Measurements from ENCODE around the gene SLC6A18.

The SLC6A18 gene

GRCh38 chr5:1244255-1244654 lies 19.1 kb downstream of the SLC6A18 start:
- no peaks in the 10 kb centered on the region for H4K20me1 ChIP-seq (ENCODE audit: insufficient read depth, low read length)
- TF ChIP-seq, protein P1, sequence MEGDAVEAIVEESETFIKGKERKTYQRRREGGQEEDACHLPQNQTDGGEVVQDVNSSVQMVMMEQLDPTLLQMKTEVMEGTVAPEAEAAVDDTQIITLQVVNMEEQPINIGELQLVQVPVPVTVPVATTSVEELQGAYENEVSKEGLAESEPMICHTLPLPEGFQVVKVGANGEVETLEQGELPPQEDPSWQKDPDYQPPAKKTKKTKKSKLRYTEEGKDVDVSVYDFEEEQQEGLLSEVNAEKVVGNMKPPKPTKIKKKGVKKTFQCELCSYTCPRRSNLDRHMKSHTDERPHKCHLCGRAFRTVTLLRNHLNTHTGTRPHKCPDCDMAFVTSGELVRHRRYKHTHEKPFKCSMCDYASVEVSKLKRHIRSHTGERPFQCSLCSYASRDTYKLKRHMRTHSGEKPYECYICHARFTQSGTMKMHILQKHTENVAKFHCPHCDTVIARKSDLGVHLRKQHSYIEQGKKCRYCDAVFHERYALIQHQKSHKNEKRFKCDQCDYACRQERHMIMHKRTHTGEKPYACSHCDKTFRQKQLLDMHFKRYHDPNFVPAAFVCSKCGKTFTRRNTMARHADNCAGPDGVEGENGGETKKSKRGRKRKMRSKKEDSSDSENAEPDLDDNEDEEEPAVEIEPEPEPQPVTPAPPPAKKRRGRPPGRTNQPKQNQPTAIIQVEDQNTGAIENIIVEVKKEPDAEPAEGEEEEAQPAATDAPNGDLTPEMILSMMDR (IDR thresholded peaks at IDR 0.05; ENCODE audit: low read depth, low read length) = no peak
- no peak for TF ChIP-seq EZH2phosphoT487 (IDR thresholded peaks at IDR 0.05; ENCODE audit: low read depth)
- H3K27me3 ChIP-seq (ENCODE audit: low read depth, low read length) = no peaks in the 10 kb centered on the region

GRCh38 chr5:1244976-1245375 lies 19.8 kb downstream of the SLC6A18 start:
- H3K79me2 ChIP-seq (ENCODE audit: low read length) = no peaks in the 10 kb centered on the region
- no peaks in the 10 kb centered on the region for H3K36me3 ChIP-seq (replicated peaks; ENCODE audit: low read depth, low read length)
- no peak overlapping the region for H3K4me2 ChIP-seq (ENCODE audit: low read length)
- TF ChIP-seq, protein P1 (IDR thresholded peaks at IDR 0.05; ENCODE audit: low read depth, low read length) = no peak
- TF ChIP-seq EZH2phosphoT487 (IDR thresholded peaks at IDR 0.05; ENCODE audit: low read depth) = no peak
- H4K20me1 ChIP-seq (ENCODE audit: insufficient read depth, low read length) = no peaks in the 10 kb centered on the region
- no peak overlapping the region for H3K4me3 ChIP-seq (ENCODE audit: low read length)
- H3K27ac ChIP-seq (ENCODE audit: low read length) = no peak overlapping the region
- no peaks in the 10 kb centered on the region for H3K9me3 ChIP-seq (ENCODE audit: insufficient read depth, low read length)
- H3K27me3 ChIP-seq (ENCODE audit: low read depth, low read length) = no peaks in the 10 kb centered on the region
- no peak overlapping the region for H3K9ac ChIP-seq (ENCODE audit: low read length)
- H3K4me1 ChIP-seq (ENCODE audit: low read length) = no peaks in the 10 kb centered on the region
- H2AFZ ChIP-seq (ENCODE audit: low read depth, low read length) = no peak overlapping the region

More at GRCh38 chr5:1244255-1244654, 19.1 kb downstream of the SLC6A18 start:
- Histone ChIP-seq H3K36me3 (replicated peaks; ENCODE audit: low read depth, low read length) (no peaks in the 10 kb centered on the region), H3K27ac (ENCODE audit: low read length) (no peak overlapping the region), H2AFZ (ENCODE audit: low read depth, low read length) (no peak overlapping the region), H3K4me1 (ENCODE audit: low read length) (no peaks in the 10 kb centered on the region), H3K9ac (ENCODE audit: low read length) (no peak overlapping the region), H3K79me2 (ENCODE audit: low read length) (no peaks in the 10 kb centered on the region), H3K4me3 (ENCODE audit: low read length) (no peak overlapping the region), H3K9me3 (ENCODE audit: insufficient read depth, low read length) (no peaks in the 10 kb centered on the region), H3K4me2 (ENCODE audit: low read length) (no peak overlapping the region)

- no peak overlapping the region for H3K4me2 ChIP-seq (ENCODE audit: low read length)
- no peaks in the 10 kb centered on the region for H3K4me1 ChIP-seq (ENCODE audit: low read length)
- H3K9me3 ChIP-seq (ENCODE audit: insufficient read depth, low read length) = no peaks in the 10 kb centered on the region
- H3K9ac ChIP-seq (ENCODE audit: low read length) = no peak overlapping the region
- no peak overlapping the region for H3K27ac ChIP-seq (ENCODE audit: low read length)
- TF ChIP-seq, protein P1 (IDR thresholded peaks at IDR 0.05; ENCODE audit: low read depth, low read length) = no peak
- no peak for TF ChIP-seq EZH2phosphoT487 (IDR thresholded peaks at IDR 0.05; ENCODE audit: low read depth)
- no peaks in the 10 kb centered on the region for H3K27me3 ChIP-seq (ENCODE audit: low read depth, low read length)
- no peaks in the 10 kb centered on the region for H4K20me1 ChIP-seq (ENCODE audit: insufficient read depth, low read length)
- H3K4me3 ChIP-seq (ENCODE audit: low read length) = no peak overlapping the region
- no peaks in the 10 kb centered on the region for H3K36me3 ChIP-seq (replicated peaks; ENCODE audit: low read depth, low read length)
- H3K79me2 ChIP-seq (ENCODE audit: low read length) = no peaks in the 10 kb centered on the region
- H2AFZ ChIP-seq (ENCODE audit: low read depth, low read length) = no peak overlapping the region
Observed at GRCh38 chr5:1245905-1246576, 20.9 kb downstream of the SLC6A18 start.

- Histone ChIP-seq H3K4me3 (ENCODE audit: low read length) (no peak overlapping the region), H3K27me3 (ENCODE audit: low read depth, low read length) (no peaks in the 10 kb centered on the region), H3K4me2 (ENCODE audit: low read length) (no peak overlapping the region), H3K79me2 (ENCODE audit: low read length) (no peaks in the 10 kb centered on the region), H4K20me1 (ENCODE audit: insufficient read depth, low read length) (no peaks in the 10 kb centered on the region), H2AFZ (ENCODE audit: low read depth, low read length) (no peak overlapping the region), H3K27ac (ENCODE audit: low read length) (no peak overlapping the region), H3K9ac (ENCODE audit: low read length) (no peak overlapping the region), H3K4me1 (ENCODE audit: low read length) (no peaks in the 10 kb centered on the region), H3K9me3 (ENCODE audit: insufficient read depth, low read length) (no peaks in the 10 kb centered on the region), H3K36me3 (replicated peaks; ENCODE audit: low read depth, low read length) (no peaks in the 10 kb centered on the region)
- TF ChIP-seq, protein P1 (IDR thresholded peaks at IDR 0.05; ENCODE audit: low read depth, low read length) = no peak
- TF ChIP-seq EZH2phosphoT487 (IDR thresholded peaks at IDR 0.05; ENCODE audit: low read depth) = no peak
Observed at GRCh38 chr5:1246711-1247431, 21.7 kb downstream of the SLC6A18 start.

Data from OCI-LY3 (cell line).